CD14-positive monocyte (primary cell): ENCODE results near the gene ZNF761. TPM values are rescaled to one million over a fixed set of nuclear protein-coding genes. Genes with fewer than 3 reads are reported as not detected.
"Not testable (repeated sequence)": the region's sequence is repeated elsewhere in the genome, so short reads cannot be mapped to it uniquely, and the experiment has no call there.

ENCODE experiments used
- DNase-seq, 3 donors: peaks; one replicate each; pipeline ENCODE4 v3.0.0-alpha.2; 2011 to 2022
- H2AFZ ChIP-seq: 2 replicates; pipeline ENCODE4 v1.6.0; 2012; ENCODE audit warnings: mild to moderate bottlenecking, low read depth, low read length, inconsistent platforms; ENCODE audit not compliant: insufficient read depth, poor library complexity, severe bottlenecking
- H3K27ac ChIP-seq, 2 donors: 1 replicate in 1 of 2; 2 replicates in 1 of 2; pipeline ENCODE4 v1.5.1; 2012 to 2013; ENCODE audit warnings: low read length in 2 of 2, control low read depth in 1 of 2, inconsistent platforms in 1 of 2, low read depth in 1 of 2, mild to moderate bottlenecking in 1 of 2
- H3K27me3 ChIP-seq, 2 donors: one replicate each; pipeline versions ENCODE4 v1.6.0 to v1.6.1; 2011 to 2013; ENCODE audit warnings: low read length in 2 of 2; ENCODE audit not compliant: control insufficient read depth in 2 of 2, insufficient read depth in 2 of 2
- H3K36me3 ChIP-seq, 2 donors: replicated peaks in 1 of 2; 1 replicate in 1 of 2; 2 replicates in 1 of 2; pipeline versions ENCODE4 v1.5.1 to v1.6.1; 2012 to 2013; ENCODE audit warnings: low read length in 2 of 2, control low read depth in 1 of 2, inconsistent platforms in 1 of 2, mild to moderate bottlenecking in 1 of 2; ENCODE audit not compliant: insufficient read depth in 2 of 2, control insufficient read depth in 1 of 2
- H3K4me1 ChIP-seq, 2 donors: 1 replicate in 1 of 2; 2 replicates in 1 of 2; pipeline versions ENCODE4 v1.5.1 to v1.6.1; 2012 to 2013; ENCODE audit warnings: low read length in 2 of 2, control low read depth in 1 of 2, inconsistent platforms in 1 of 2, mild to moderate bottlenecking in 1 of 2, moderate library complexity in 1 of 2; ENCODE audit not compliant: insufficient read depth in 2 of 2, control insufficient read depth in 1 of 2
- H3K4me2 ChIP-seq: replicated peaks from 2 replicates; pipeline ENCODE3; 2012; ENCODE audit warnings: low read length, moderate library complexity, mild to moderate bottlenecking; ENCODE audit not compliant: poor library complexity, severe bottlenecking; ENCODE audit errors: extremely low read depth
- H3K4me3 ChIP-seq, 3 experiments: fragments of 200-600 bp in 1 of 3; sonication (generic) in 1 of 3; replicated peaks in 1 of 3; 1 replicate in 2 of 3; 2 replicates in 1 of 3; pipeline ENCODE4 v1.5.1; 2011 to 2013; ENCODE audit warnings: low read length in 3 of 3, mild to moderate bottlenecking in 3 of 3, control low read depth in 2 of 3, low read depth in 2 of 3, inconsistent platforms in 1 of 3, moderate library complexity in 1 of 3
- H3K79me2 ChIP-seq: 2 replicates; pipeline ENCODE4 v1.6.0; 2012; ENCODE audit warnings: mild to moderate bottlenecking, control low read depth, inconsistent platforms, low read length, moderate library complexity; ENCODE audit not compliant: insufficient read depth
- H3K9ac ChIP-seq: 2 replicates; pipeline ENCODE4 v1.6.0; 2017; ENCODE audit warnings: low read length, mild to moderate bottlenecking; ENCODE audit not compliant: insufficient read depth, poor library complexity, severe bottlenecking
- H3K9me3 ChIP-seq, 2 donors: replicated peaks in 1 of 2; 1 replicate in 1 of 2; 2 replicates in 1 of 2; pipeline versions ENCODE4 v1.5.1 to v1.6.1; 2012 to 2013; ENCODE audit warnings: low read length in 2 of 2, control low read depth in 1 of 2; ENCODE audit not compliant: control insufficient read depth in 1 of 2, insufficient read depth in 1 of 2
- H4K20me1 ChIP-seq: 2 replicates; pipeline ENCODE4 v1.6.0; 2012; ENCODE audit warnings: mild to moderate bottlenecking, low read length, control low read depth, moderate library complexity; ENCODE audit not compliant: insufficient read depth
- H3K27ac Mint-ChIP-seq, 7 donors: one replicate each; pipeline ENCODE4 v1.8.0; 2020; ENCODE audit warnings: mild to moderate bottlenecking in 7 of 7, mixed read lengths in 7 of 7, moderate library complexity in 6 of 7, inconsistent platforms in 2 of 7
- H3K27me3 Mint-ChIP-seq, 3 donors: one replicate each; pipeline ENCODE4 v1.8.0; 2021 to 2022; ENCODE audit warnings: low read depth in 3 of 3, mild to moderate bottlenecking in 3 of 3, mixed read lengths in 3 of 3, moderate library complexity in 3 of 3, inconsistent platforms in 1 of 3
- H3K36me3 Mint-ChIP-seq, 2 donors: one replicate each; pipeline ENCODE4 v1.8.0; 2020; ENCODE audit warnings: mixed read lengths in 2 of 2, inconsistent platforms in 1 of 2, mild to moderate bottlenecking in 1 of 2
- H3K4me1 Mint-ChIP-seq: one replicate; pipeline ENCODE4 v1.8.0; 2020; ENCODE audit warnings: mild to moderate bottlenecking, mixed read lengths
- H3K4me3 Mint-ChIP-seq, 2 donors: one replicate each; pipeline ENCODE4 v1.8.0; 2020; ENCODE audit warnings: mild to moderate bottlenecking in 2 of 2, mixed read lengths in 2 of 2, moderate library complexity in 1 of 2
- H3K9me3 Mint-ChIP-seq, 7 donors: one replicate each; pipeline ENCODE4 v1.8.0; 2020 to 2022; ENCODE audit warnings: mixed read lengths in 7 of 7, mild to moderate bottlenecking in 6 of 7, moderate library complexity in 6 of 7, inconsistent platforms in 2 of 7
- CTCF ChIP-seq: fragments of 200-600 bp; IDR thresholded peaks from one replicate; pipeline ENCODE4 v1.8.0; 2022; ENCODE audit warnings: antibody characterized with exemption, mild to moderate bottlenecking
- WGBS: methylation state at CpG from one replicate; pipeline ENCODE4 v1.1.5; 2013; ENCODE audit warnings: missing lambda C conversion rate; ENCODE audit not compliant: insufficient coverage; 5-methylcytosine and 5-hydroxymethylcytosine counted together
- intact Hi-C, 2 donors: fragments of 100-400 bp; cut with micrococcal nuclease; formaldehyde crosslinking; loops; one replicate each; pipeline versions ENCODE4 v1.15.0 to v1.15.1; 2023
- polyA plus RNA-seq, 3 donors: library from polyadenylated mRNA; depleted of rRNA in 1 of 3; unstranded in 2 of 3; stranded (reverse) in 1 of 3; fragments of 300-500 nt in 2 of 3; fragments of >200 nt in 1 of 3; fragmentation: Illumina TruSeq in 2 of 3; gene quantifications; 1 replicate in 2 of 3; 2 replicates in 1 of 3; pipeline ENCODE4 v1.2.3, GENCODE V29; 2012 to 2021

ZNF761 gene
- polyA plus RNA-seq, 3 donors = 3.4 to 6.1 (median 5.6) TPM

- no peak overlapping the region for H3K4me3 Mint-ChIP-seq
- H4K20me1 ChIP-seq = no peaks in the 10 kb centered on the region
- no peak for DNase-seq
- no peak overlapping the region for H3K4me2 ChIP-seq
- H3K9me3 Mint-ChIP-seq = peaks cover 26 to 58% (median 52%) of the 10 kb centered on the region in 7 donors
- peaks cover 13 to 19% of the 10 kb centered on the region in 2 donors for H3K4me1 ChIP-seq
- H3K79me2 ChIP-seq = peaks cover 12% of the 10 kb centered on the region
- H3K27me3 ChIP-seq = no peaks in the 10 kb centered on the region
- no peak overlapping the region for H3K27ac Mint-ChIP-seq
- peaks cover 21% of the 10 kb centered on the region for H3K4me1 Mint-ChIP-seq
- no peak overlapping the region for H2AFZ ChIP-seq
- no peak overlapping the region for H3K9ac ChIP-seq
- no peak overlapping the region for H3K27ac ChIP-seq
- peaks cover 31 to 40% of the 10 kb centered on the region in 2 donors for H3K36me3 Mint-ChIP-seq
- peak overlapping the region in 1 of 3 experiments; percentile 94 for H3K4me3 ChIP-seq
- WGBS = no CpG with 5 or more reads among the region's 1 CpG
- peaks cover 33 to 39% of the 10 kb centered on the region in 2 donors for H3K9me3 ChIP-seq
- no peak for TF ChIP-seq CTCF
- peaks cover 0 to 4% (median 1%) of the 10 kb centered on the region in 3 donors for H3K27me3 Mint-ChIP-seq
- intact Hi-C loops = loop anchor here (5.0 to 10.0 kb wide), 5 partner anchors 36 to 432 kb away; partner anchors contain the start of genes ZNF665 (in 2 of the 2), ZNF761 (in 1 of the 2), ZNF813 (in 1 of the 2) and ZNF816 (in 1 of the 2)
- H3K36me3 ChIP-seq = peaks cover 24 to 37% of the 10 kb centered on the region in 2 donors
Observed at GRCh38 chr19:53396525-53396868, 35.3 kb upstream of the ZNF761 start.

DNA sequence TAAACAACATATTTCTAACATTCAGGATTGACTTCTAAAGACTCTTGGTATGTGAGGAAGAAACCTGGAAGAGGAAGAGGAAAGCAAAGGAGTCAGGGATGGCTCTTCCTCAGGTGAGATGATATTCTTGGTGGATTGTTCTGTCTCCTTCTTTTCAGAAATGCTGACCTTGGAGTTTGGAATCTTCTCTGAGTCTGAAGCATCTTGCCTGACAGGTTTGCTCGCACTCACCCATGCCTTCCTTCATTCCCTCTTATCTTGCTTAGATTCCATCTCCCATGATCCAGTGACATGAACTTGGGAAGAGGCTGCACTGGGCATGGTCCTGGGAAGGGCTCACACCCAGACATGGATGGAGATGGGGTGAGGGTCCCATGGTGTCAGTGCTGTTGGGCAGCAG, 33.9 kb upstream of the ZNF761 start:
- not testable (repeated sequence) for H3K9ac ChIP-seq, H3K4me3 Mint-ChIP-seq, H3K4me3 ChIP-seq, H2AFZ ChIP-seq, DNase-seq, H3K4me2 ChIP-seq, H3K27ac ChIP-seq, H4K20me1 ChIP-seq, H3K27me3 ChIP-seq, H3K27ac Mint-ChIP-seq, H3K27me3 Mint-ChIP-seq
- peaks cover 32 to 59% (median 53%) of the 10 kb centered on the region in 7 donors for H3K9me3 Mint-ChIP-seq
- peaks cover 37 to 39% of the 10 kb centered on the region in 2 donors for H3K9me3 ChIP-seq
- H3K36me3 Mint-ChIP-seq = peaks cover 45 to 54% of the 10 kb centered on the region in 2 donors
- H3K36me3 ChIP-seq = peaks cover 33 to 51% of the 10 kb centered on the region in 2 donors
- H3K4me1 Mint-ChIP-seq = peaks cover 21% of the 10 kb centered on the region
- H3K79me2 ChIP-seq = peaks cover 12% of the 10 kb centered on the region
- intact Hi-C loops = loop anchor here (5.0 to 10.0 kb wide), 5 partner anchors 34 to 433 kb away; partner anchors contain the start of genes ZNF665 (in 2 of the 2), ZNF761 (in 1 of the 2), ZNF813 (in 1 of the 2) and ZNF816 (in 1 of the 2)
- H3K4me1 ChIP-seq = peaks cover 13 to 19% of the 10 kb centered on the region in 2 donors
- no CpG with 5 or more reads among the region's 1 CpG for WGBS
